H9 (cell line): ENCODE measurements around the gene HAUS2. TPM values are rescaled to one million over a fixed set of nuclear protein-coding genes. Genes with fewer than 3 reads are reported as not detected.

Experiments used
- DNase-seq: peaks from one replicate; pipeline ENCODE4 v3.0.0-alpha.2; 2017
- H2AFZ ChIP-seq: one replicate; pipeline ENCODE4 v1.6.1; 2013; ENCODE audit warnings: mild to moderate bottlenecking, low read length, control low read depth, moderate library complexity
- H2AK5ac ChIP-seq: 2 replicates; pipeline ENCODE4 v1.6.1; 2013; ENCODE audit warnings: low read length, control low read depth, mixed read lengths; ENCODE audit not compliant: insufficient read length
- H2BK120ac ChIP-seq: one replicate; pipeline ENCODE4 v1.6.1; 2013; ENCODE audit warnings: low read depth, mild to moderate bottlenecking, low read length, control low read depth, inconsistent platforms; ENCODE audit not compliant: poor library complexity, severe bottlenecking
- H2BK12ac ChIP-seq: 2 replicates; pipeline ENCODE4 v1.6.1; 2013; ENCODE audit warnings: low read length, control low read depth, mixed read lengths, low read depth; ENCODE audit not compliant: insufficient read length
- H2BK15ac ChIP-seq: 2 replicates; pipeline ENCODE4 v1.6.1; 2013; ENCODE audit warnings: low read depth, low read length, control low read depth
- H2BK20ac ChIP-seq: one replicate; pipeline ENCODE4 v1.6.1; 2013; ENCODE audit warnings: low read depth, mild to moderate bottlenecking, low read length, control low read depth, inconsistent platforms; ENCODE audit not compliant: poor library complexity, severe bottlenecking
- H2BK5ac ChIP-seq: 2 replicates; pipeline ENCODE4 v1.6.1; 2013; ENCODE audit warnings: low read length, control low read depth, mixed read lengths; ENCODE audit not compliant: insufficient read length
- H3K14ac ChIP-seq: 2 replicates; pipeline ENCODE4 v1.6.1; 2013; ENCODE audit warnings: low read length, control low read depth; ENCODE audit not compliant: insufficient read depth
- H3K18ac ChIP-seq: 2 replicates; pipeline ENCODE4 v1.6.1; 2013; ENCODE audit warnings: low read depth, mild to moderate bottlenecking, mixed read lengths, low read length, control low read depth; ENCODE audit not compliant: insufficient read length
- H3K23ac ChIP-seq: 2 replicates; pipeline ENCODE4 v1.6.1; 2013; ENCODE audit warnings: low read length, control low read depth, mixed read lengths, low read depth; ENCODE audit not compliant: insufficient read length
- H3K23me2 ChIP-seq: 2 replicates; pipeline ENCODE4 v1.6.1; 2013; ENCODE audit warnings: low read depth, mild to moderate bottlenecking, mixed read lengths, low read length, control low read depth; ENCODE audit not compliant: insufficient read length, poor library complexity, severe bottlenecking
- H3K27ac ChIP-seq: 2 replicates; pipeline ENCODE4 v1.5.1; 2013; ENCODE audit warnings: low read length, control low read depth, mixed read lengths, low read depth; ENCODE audit not compliant: insufficient read length
- H3K27me3 ChIP-seq: 2 replicates; pipeline ENCODE4 v1.6.1; 2013; ENCODE audit warnings: low read length, control low read depth, inconsistent platforms; ENCODE audit not compliant: insufficient read depth
- H3K4ac ChIP-seq: 2 replicates; pipeline ENCODE4 v1.6.1; 2013; ENCODE audit warnings: low read depth, mild to moderate bottlenecking, control low read depth, inconsistent platforms, low read length, moderate library complexity
- H3K4me1 ChIP-seq: 2 replicates; pipeline ENCODE4 v1.6.1; 2013; ENCODE audit warnings: low read length, control low read depth, inconsistent platforms; ENCODE audit not compliant: insufficient read depth
- H3K4me2 ChIP-seq: 2 replicates; pipeline ENCODE4 v1.6.1; 2013; ENCODE audit warnings: low read length, control low read depth, mixed read lengths; ENCODE audit not compliant: insufficient read length, insufficient read depth
- H3K56ac ChIP-seq: 2 replicates; pipeline ENCODE4 v1.6.1; 2013; ENCODE audit warnings: low read depth, mild to moderate bottlenecking, mixed read lengths, low read length, control low read depth; ENCODE audit not compliant: insufficient read length
- H3K79me1 ChIP-seq: 2 replicates; pipeline ENCODE4 v1.6.1; 2013; ENCODE audit warnings: low read depth, mild to moderate bottlenecking, moderate library complexity, low read length, control low read depth, inconsistent platforms; ENCODE audit not compliant: insufficient read depth, poor library complexity, severe bottlenecking
- H3K79me2 ChIP-seq: 2 replicates; pipeline ENCODE4 v1.6.1; 2013; ENCODE audit warnings: low read length, control low read depth, inconsistent platforms; ENCODE audit not compliant: insufficient read depth
- H3K9ac ChIP-seq: 2 replicates; pipeline ENCODE4 v1.6.1; 2013; ENCODE audit warnings: low read length, control low read depth, mixed read lengths; ENCODE audit not compliant: insufficient read length; ENCODE audit errors: extremely low read depth
- H3K9me3 ChIP-seq: one replicate; pipeline ENCODE4 v1.6.1; 2013; ENCODE audit warnings: low read depth, low read length, inconsistent platforms; ENCODE audit not compliant: control insufficient read depth
- H3T11ph ChIP-seq: one replicate; pipeline ENCODE4 v1.6.1; 2013; ENCODE audit warnings: mild to moderate bottlenecking, low read length, control low read depth, inconsistent platforms
- H4K20me1 ChIP-seq: one replicate; pipeline ENCODE4 v1.6.1; 2013; ENCODE audit not compliant: control insufficient read depth, insufficient read length, insufficient read depth
- H4K5ac ChIP-seq: 2 replicates; pipeline ENCODE4 v1.6.1; 2013; ENCODE audit warnings: low read depth, mild to moderate bottlenecking, mixed read lengths, low read length, control low read depth; ENCODE audit not compliant: insufficient read length
- H4K8ac ChIP-seq: replicated peaks from 2 replicates; pipeline ENCODE4 v1.6.1; 2013; ENCODE audit warnings: low read length, control low read depth, mixed read lengths, low read depth; ENCODE audit not compliant: insufficient read length
- H4K91ac ChIP-seq: 2 replicates; pipeline ENCODE4 v1.6.1; 2013; ENCODE audit warnings: low read depth, mild to moderate bottlenecking, moderate library complexity, mixed read lengths, low read length, control low read depth; ENCODE audit not compliant: insufficient read length
- H3K27ac Mint-ChIP-seq, 3 experiments: 2 replicates in 2 of 3; 3 replicates in 1 of 3; pipeline ENCODE4 v1.8.0; 2020 to 2021; ENCODE audit warnings: mixed read lengths in 3 of 3, mild to moderate bottlenecking in 1 of 3, moderate library complexity in 1 of 3
- H3K27me3 Mint-ChIP-seq: 2 replicates; pipeline ENCODE4 v1.8.0; 2021; ENCODE audit warnings: low read depth, mild to moderate bottlenecking, moderate library complexity, mixed read lengths
- H3K36me3 Mint-ChIP-seq, 3 experiments: 2 replicates in 2 of 3; 3 replicates in 1 of 3; pipeline ENCODE4 v1.8.0; 2020 to 2021; ENCODE audit warnings: low read depth in 3 of 3, mixed read lengths in 3 of 3; ENCODE audit not compliant: insufficient read depth in 1 of 3
- H3K4me1 Mint-ChIP-seq, 2 experiments: 2 replicates each; pipeline ENCODE4 v1.8.0; 2020; ENCODE audit warnings: mixed read lengths in 2 of 2
- H3K4me3 Mint-ChIP-seq, 2 experiments: 2 replicates in 1 of 2; 3 replicates in 1 of 2; pipeline ENCODE4 v1.8.0; 2020 to 2021; ENCODE audit warnings: mild to moderate bottlenecking in 2 of 2, mixed read lengths in 2 of 2, moderate library complexity in 1 of 2
- H3K9me3 Mint-ChIP-seq, 2 experiments: 2 replicates in 1 of 2; 3 replicates in 1 of 2; pipeline ENCODE4 v1.8.0; 2020; ENCODE audit warnings: mild to moderate bottlenecking in 2 of 2, mixed read lengths in 2 of 2, moderate library complexity in 1 of 2
- WGBS: extraction: QIAGEN DNeasy Blood & Tissue Kit; methylation state at CpG from one replicate; pipeline ENCODE4 v1.1.7; 2013; ENCODE audit warnings: missing lambda C conversion rate, low lambda C conversion rate, mixed read lengths; ENCODE audit not compliant: insufficient read length; ENCODE audit errors: extremely low coverage; 5-methylcytosine and 5-hydroxymethylcytosine counted together
- total RNA-seq: library from RNA; stranded (reverse); gene quantifications from 2 replicates; pipeline ENCODE4 v1.2.1, GENCODE V29; 2021
- TF ChIP-seq, protein P1 (sequence below): fragments of 200-600 bp; sonication (generic); conservative IDR thresholded peaks from 3 replicates; pipeline ENCODE4 v1.8.0; 2021; ENCODE audit warnings: antibody characterized with exemption, mild to moderate bottlenecking

The HAUS2 gene
- total RNA-seq, 1 experiment from 2014 or later: 42.5 TPM

DNA sequence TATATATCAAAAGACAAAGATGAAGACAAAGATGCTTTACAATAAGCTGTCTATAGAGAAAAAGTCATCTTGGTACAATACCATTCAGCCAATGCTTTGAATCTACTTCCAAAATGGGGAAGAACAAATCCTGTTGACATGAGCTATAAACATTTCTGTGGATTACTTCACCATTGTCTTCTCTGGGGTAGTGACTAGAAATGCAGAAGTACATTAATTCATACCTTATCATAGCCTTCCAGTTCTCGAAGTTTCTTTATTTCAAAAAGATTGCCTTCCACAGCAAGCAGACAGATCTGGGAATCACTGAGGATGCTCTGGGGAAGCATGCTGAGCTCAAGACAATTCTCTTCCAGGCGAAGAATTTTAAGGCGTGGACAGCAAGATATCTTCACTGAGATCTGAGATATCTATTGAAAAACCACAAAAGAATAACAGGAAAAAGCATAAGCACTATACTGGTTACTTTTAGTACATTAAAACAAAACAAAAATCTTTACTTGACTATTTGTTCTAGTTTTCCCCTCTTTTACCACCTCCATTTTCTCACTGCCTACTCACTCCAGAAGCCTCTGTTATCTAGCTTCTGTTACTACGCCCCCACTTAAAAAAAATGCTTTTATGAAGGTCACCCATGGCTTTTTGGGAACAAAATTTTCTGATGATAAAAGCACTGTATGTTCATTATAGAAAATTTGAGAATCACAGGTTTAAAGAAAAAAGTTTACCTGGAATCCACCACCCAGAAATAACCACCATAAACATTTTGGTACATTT is 3.6 kb upstream of the HAUS2 start:
- H3K23ac ChIP-seq: no peak overlapping the region
- H3K56ac ChIP-seq: no peak overlapping the region
- Mint-ChIP-seq H3K36me3 (peaks cover 0 to 20% (median 4%) of the 10 kb centered on the region in 3 experiments; a peak in 5 of 7 replicates), H3K27me3 (no peaks in the 10 kb centered on the region; the same call in 1 of the 2 replicates), H3K4me3 (no peak overlapping the region), H3K27ac (no peak overlapping the region), H3K9me3 (no peaks in the 10 kb centered on the region), H3K4me1 (peaks cover 14 to 15% of the 10 kb centered on the region in 2 experiments)
- no peak overlapping the region for H2BK5ac ChIP-seq
- H2BK12ac ChIP-seq: no peak overlapping the region
- no peak overlapping the region for H2BK20ac ChIP-seq
- H3K27ac ChIP-seq: no peak overlapping the region
- no CpG with 5 or more reads among the region's 4 CpGs for WGBS
- no peaks in the 10 kb centered on the region for H3K4me1 ChIP-seq
- H4K20me1 ChIP-seq: no peaks in the 10 kb centered on the region
- no peak for DNase-seq
- H4K91ac ChIP-seq: no peak overlapping the region
- H3K79me1 ChIP-seq: no peaks in the 10 kb centered on the region
- no peak overlapping the region for H4K5ac ChIP-seq
- H4K8ac ChIP-seq: no peak overlapping the region
- H3T11ph ChIP-seq: no peak overlapping the region
- peaks cover 5% of the 10 kb centered on the region for H3K23me2 ChIP-seq
- H3K14ac ChIP-seq: no peak overlapping the region
- H2BK15ac ChIP-seq: no peak overlapping the region
- TF ChIP-seq, protein P1, sequence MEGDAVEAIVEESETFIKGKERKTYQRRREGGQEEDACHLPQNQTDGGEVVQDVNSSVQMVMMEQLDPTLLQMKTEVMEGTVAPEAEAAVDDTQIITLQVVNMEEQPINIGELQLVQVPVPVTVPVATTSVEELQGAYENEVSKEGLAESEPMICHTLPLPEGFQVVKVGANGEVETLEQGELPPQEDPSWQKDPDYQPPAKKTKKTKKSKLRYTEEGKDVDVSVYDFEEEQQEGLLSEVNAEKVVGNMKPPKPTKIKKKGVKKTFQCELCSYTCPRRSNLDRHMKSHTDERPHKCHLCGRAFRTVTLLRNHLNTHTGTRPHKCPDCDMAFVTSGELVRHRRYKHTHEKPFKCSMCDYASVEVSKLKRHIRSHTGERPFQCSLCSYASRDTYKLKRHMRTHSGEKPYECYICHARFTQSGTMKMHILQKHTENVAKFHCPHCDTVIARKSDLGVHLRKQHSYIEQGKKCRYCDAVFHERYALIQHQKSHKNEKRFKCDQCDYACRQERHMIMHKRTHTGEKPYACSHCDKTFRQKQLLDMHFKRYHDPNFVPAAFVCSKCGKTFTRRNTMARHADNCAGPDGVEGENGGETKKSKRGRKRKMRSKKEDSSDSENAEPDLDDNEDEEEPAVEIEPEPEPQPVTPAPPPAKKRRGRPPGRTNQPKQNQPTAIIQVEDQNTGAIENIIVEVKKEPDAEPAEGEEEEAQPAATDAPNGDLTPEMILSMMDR: no peak
- H3K4ac ChIP-seq: no peak overlapping the region
- H3K9me3 ChIP-seq: no peaks in the 10 kb centered on the region
- H3K79me2 ChIP-seq: peaks cover 4% of the 10 kb centered on the region; the same call in 1 of the 2 replicates
- H3K27me3 ChIP-seq: no peaks in the 10 kb centered on the region
- no peak overlapping the region for H3K4me2 ChIP-seq
- H2BK120ac ChIP-seq: no peak overlapping the region
- H3K18ac ChIP-seq: no peak overlapping the region
- H2AK5ac ChIP-seq: no peak overlapping the region
- no peak overlapping the region for H2AFZ ChIP-seq
- no peak overlapping the region for H3K9ac ChIP-seq
